HCT116 (cell line): ENCODE measurements around the gene CRYBG3. TPM values are rescaled to one million over a fixed set of nuclear protein-coding genes. Genes with fewer than 3 reads are reported as not detected.

Source experiments
- ATAC-seq: fragments of 200-7000 bp; cut with Tn5 transposase; 2 replicates; pipeline ENCODE4 v1.9.1; 2020; ENCODE audit warnings: mild to moderate bottlenecking, moderate library complexity
- BruUV-seq: library from RNA; stranded (reverse); fragments of 400-500 nt; replicated peaks from 2 replicates; lab custom pipeline; 2021; lab: Mats Ljungman, UMichigan
- CTCF ChIA-PET: fragments of 300-600 bp; sonication (Branson Sonifier 250); formaldehyde crosslinking; loops from one replicate; lab custom pipeline; 2021; ENCODE audit warnings: antibody characterized with exemption; lab: Charles Lee
- POLR2A ChIA-PET: fragments of 300-600, 350-600 bp; sonication (Branson Sonifier 250); formaldehyde crosslinking; loops from one replicate; lab custom pipeline; 2021; ENCODE audit warnings: antibody characterized with exemption; lab: Charles Lee
- RAD21 ChIA-PET, 2 experiments: fragments of 300-600 bp; sonication (Branson Sonifier 250); formaldehyde crosslinking; loops; one replicate each; lab custom pipeline; 2023; ENCODE audit warnings: low total read pairs in 2 of 2; ENCODE audit not compliant: uncharacterized antibody in 2 of 2, unreplicated experiment in 2 of 2, low non-redundant PET in 1 of 2; lab: Charles Lee
- DNase-seq: peaks from one replicate; pipeline ENCODE4 v3.0.0-alpha.2; 2010; ENCODE audit warnings: low read depth, low spot score
- H2AFZ ChIP-seq: fragments of 200-600 bp; shearing (Covaris generic), sonication (generic); 2 replicates; pipeline ENCODE4 v1.6.1; 2017; ENCODE audit warnings: low read depth, mixed run types, mixed read lengths, antibody characterized with exemption, low read length; ENCODE audit not compliant: poor library complexity, severe bottlenecking
- H3K27ac ChIP-seq: 2 replicates; pipeline ENCODE4 v1.5.1; 2012; ENCODE audit warnings: low read depth, low read length
- H3K27me3 ChIP-seq: fragments of 200-600 bp; sonication (generic); 2 replicates; pipeline ENCODE4 v1.6.1; 2016; ENCODE audit warnings: mixed run types, low read length, mixed read lengths; ENCODE audit not compliant: insufficient read depth
- H3K36me3 ChIP-seq, 2 experiments: fragments of 200-500 bp in 1 of 2; fragments of 200-600 bp in 1 of 2; sonication (Bioruptor generic) in 1 of 2; sonication (generic) in 1 of 2; 2 replicates each; pipeline versions ENCODE4 v1.5.1 to v1.6.1; 2014 to 2016; ENCODE audit warnings: low read length in 2 of 2, inconsistent platforms in 1 of 2, mixed read lengths in 1 of 2, mixed run types in 1 of 2; ENCODE audit not compliant: insufficient read depth in 2 of 2, control insufficient read depth in 1 of 2
- H3K4me1 ChIP-seq, 2 experiments: fragments of 200-600 bp in 1 of 2; sonication (generic) in 1 of 2; 2 replicates each; pipeline versions ENCODE4 v1.5.1 to v1.6.1; 2012 to 2017; ENCODE audit warnings: low read length in 2 of 2, inconsistent platforms in 1 of 2, mild to moderate bottlenecking in 1 of 2, mixed read lengths in 1 of 2, mixed run types in 1 of 2, moderate library complexity in 1 of 2; ENCODE audit not compliant: insufficient read depth in 2 of 2, control insufficient read depth in 1 of 2
- H3K4me2 ChIP-seq: fragments of 200-600 bp; sonication (generic); 2 replicates; pipeline ENCODE4 v1.6.1; 2017; ENCODE audit warnings: mixed run types, low read length, mixed read lengths
- H3K4me3 ChIP-seq, 2 experiments: fragments of 200-600 bp in 1 of 2; sonication (generic) in 1 of 2; replicated peaks in 1 of 2; 2 replicates each; pipeline ENCODE4 v1.5.1; 2011 to 2016; ENCODE audit warnings: low read length in 2 of 2, control low read depth in 1 of 2, low read depth in 1 of 2, mild to moderate bottlenecking in 1 of 2, mixed read lengths in 1 of 2, mixed run types in 1 of 2
- H3K79me2 ChIP-seq: fragments of 200-600 bp; sonication (generic); 2 replicates; pipeline ENCODE4 v1.6.1; 2017; ENCODE audit warnings: mild to moderate bottlenecking, mixed run types, low read length, moderate library complexity, mixed read lengths; ENCODE audit not compliant: insufficient read depth
- H3K9ac ChIP-seq: fragments of 200-600 bp; sonication (generic); 2 replicates; pipeline ENCODE4 v1.6.1; 2016; ENCODE audit warnings: low read length, mixed read lengths
- H3K9me2 ChIP-seq: fragments of 200-600 bp; sonication (generic), shearing (Covaris generic); 2 replicates; pipeline ENCODE4 v1.6.1; 2017; ENCODE audit warnings: mixed run types, mild to moderate bottlenecking, moderate library complexity; ENCODE audit not compliant: insufficient read depth
- H3K9me3 ChIP-seq, 2 experiments: fragments of 200-500 bp in 1 of 2; fragments of 200-600 bp in 1 of 2; sonication (Bioruptor generic) in 1 of 2; sonication (generic) in 1 of 2; 2 replicates each; pipeline ENCODE4 v1.6.1; 2014 to 2017; ENCODE audit warnings: low read length in 2 of 2, mixed read lengths in 2 of 2, inconsistent platforms in 1 of 2, low read depth in 1 of 2, mild to moderate bottlenecking in 1 of 2, mixed run types in 1 of 2, moderate library complexity in 1 of 2; ENCODE audit not compliant: control insufficient read depth in 1 of 2, insufficient read depth in 1 of 2
- H4K20me1 ChIP-seq: fragments of 200-600 bp; sonication (generic), shearing (Covaris generic); 2 replicates; pipeline ENCODE4 v1.6.1; 2017; ENCODE audit warnings: mixed run types, mild to moderate bottlenecking, moderate library complexity; ENCODE audit not compliant: insufficient read depth
- CEBPB ChIP-seq: IDR thresholded peaks from 2 replicates; pipeline ENCODE4 v1.6.1; 2012; ENCODE audit warnings: low read depth
- ELF1 ChIP-seq: IDR thresholded peaks from 2 replicates; pipeline ENCODE4 v1.6.1; 2012; ENCODE audit warnings: low read depth, borderline replicate concordance
- POLR2A ChIP-seq: IDR thresholded peaks from 2 replicates; pipeline ENCODE4 v1.7.0; 2011; ENCODE audit warnings: borderline replicate concordance; ENCODE audit not compliant: insufficient read depth, insufficient read length; ENCODE audit errors: extremely low read depth
- SIN3A ChIP-seq: IDR thresholded peaks from 2 replicates; pipeline ENCODE4 v1.6.1; 2012; ENCODE audit warnings: low read depth
- SRF ChIP-seq: IDR thresholded peaks from 2 replicates; pipeline ENCODE4 v1.6.1; 2012; ENCODE audit warnings: low read depth
- TCF7L2 ChIP-seq: IDR thresholded peaks from 2 replicates; pipeline ENCODE4 v1.7.0; 2011; ENCODE audit warnings: borderline replicate concordance, inconsistent platforms; ENCODE audit not compliant: insufficient read depth, insufficient read length; ENCODE audit errors: extremely low read depth
- ZFX ChIP-seq: fragments of 450-650 bp; IDR thresholded peaks from 2 replicates; pipeline ENCODE4 v1.6.1; 2017
- intact Hi-C: fragments of 100-400 bp; cut with micrococcal nuclease; formaldehyde crosslinking; loops from 2 replicates; pipeline ENCODE4 v1.10.0; 2022
- total RNA-seq: library from RNA; stranded (reverse); gene quantifications from one replicate; pipeline ENCODE4 v1.2.1, GENCODE V29; 2021; ENCODE audit not compliant: unreplicated experiment
- TF ChIP-seq, protein P1 (sequence below): IDR thresholded peaks from 2 replicates; pipeline ENCODE4 v1.6.1; 2012

Gene CRYBG3
- total RNA-seq, 1 experiment from 2014 or later: 7.5 TPM

DNA sequence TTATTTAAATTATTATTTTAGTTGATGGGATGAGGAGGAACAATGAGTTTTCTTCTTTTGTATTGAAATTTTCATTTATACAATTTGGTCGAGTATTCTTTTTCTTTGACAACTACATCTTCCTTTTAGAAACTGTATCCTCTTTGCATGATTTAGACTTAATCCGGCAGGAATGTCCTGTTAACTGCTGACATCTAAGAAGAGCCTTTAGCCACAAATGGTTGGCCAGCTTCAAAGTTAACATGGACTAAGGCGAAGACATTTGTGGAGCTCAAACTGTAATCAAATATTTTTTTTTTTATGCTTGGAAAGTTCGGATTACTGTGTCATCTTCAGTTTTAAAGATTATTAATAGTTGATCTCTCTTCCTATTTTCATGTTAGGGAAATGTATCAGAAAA lies 107.2 kb downstream of the CRYBG3 start:
- Histone ChIP-seq H3K9me2 (no peaks in the 10 kb centered on the region), H4K20me1 (no peaks in the 10 kb centered on the region), H3K27me3 (no peaks in the 10 kb centered on the region), H3K9ac (no peak overlapping the region), H3K4me1 (no peaks in the 10 kb centered on the region), H3K4me2 (no peak overlapping the region), H3K27ac (no peak overlapping the region), H3K4me3 (no peak overlapping the region), H3K36me3 (no peaks in the 10 kb centered on the region), H3K79me2 (no peaks in the 10 kb centered on the region), H2AFZ (no peak overlapping the region), H3K9me3 (no peaks in the 10 kb centered on the region)
- POLR2A ChIA-PET: no interaction called here
- ATAC-seq (no peak), DNase-seq (no peak)
- intact Hi-C loops: no loop called here
- RAD21 ChIA-PET: no interaction called here
- CTCF ChIA-PET: no interaction called here
- no peak for TF ChIP-seq ZFX
- no peak for TF ChIP-seq POLR2A
- TF ChIP-seq, protein P1, sequence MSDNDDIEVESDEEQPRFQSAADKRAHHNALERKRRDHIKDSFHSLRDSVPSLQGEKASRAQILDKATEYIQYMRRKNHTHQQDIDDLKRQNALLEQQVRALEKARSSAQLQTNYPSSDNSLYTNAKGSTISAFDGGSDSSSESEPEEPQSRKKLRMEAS: no peak
- no peak for TF ChIP-seq CEBPB
- no TSS peak for BruUV-seq

DNA sequence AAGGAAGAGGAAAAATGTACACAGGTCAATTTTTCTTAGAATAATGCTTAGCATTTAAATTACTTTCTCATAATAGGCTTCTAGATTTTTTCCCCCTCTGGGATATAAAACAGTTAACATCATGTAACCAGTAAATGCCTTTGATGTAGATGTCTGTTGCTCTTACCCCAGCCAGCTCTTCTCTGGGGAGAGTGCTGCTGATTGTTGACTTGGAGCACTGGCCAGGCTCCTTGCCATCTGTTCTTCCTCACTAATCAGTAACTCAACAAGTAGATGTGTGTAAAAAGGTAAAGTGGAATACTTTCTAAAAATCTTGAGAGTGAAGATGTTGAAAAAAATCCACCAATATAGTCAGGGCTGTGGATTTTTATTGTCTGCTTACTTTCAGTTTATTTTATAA lies 108.2 kb downstream of the CRYBG3 start:
- no peaks in the 10 kb centered on the region for H3K4me1 ChIP-seq
- intact Hi-C loops: no loop called here
- ChIA-PET RAD21 (no interaction called here), POLR2A (no interaction called here), CTCF (no interaction called here)
- no peaks in the 10 kb centered on the region for H3K36me3 ChIP-seq
- H3K9me2 ChIP-seq: no peaks in the 10 kb centered on the region
- H3K4me2 ChIP-seq: no peak overlapping the region
- no peaks in the 10 kb centered on the region for H3K79me2 ChIP-seq
- no peaks in the 10 kb centered on the region for H3K27me3 ChIP-seq
- no peaks in the 10 kb centered on the region for H4K20me1 ChIP-seq
- no TSS peak for BruUV-seq
- TF ChIP-seq SRF (no peak), TCF7L2 (no peak), ELF1 (no peak), SIN3A (no peak)
- no peak overlapping the region for H2AFZ ChIP-seq
- ATAC-seq (no peak), DNase-seq (no peak)
- H3K9ac ChIP-seq: no peak overlapping the region
- H3K9me3 ChIP-seq: no peaks in the 10 kb centered on the region
- H3K27ac ChIP-seq: no peak overlapping the region
- no peak overlapping the region for H3K4me3 ChIP-seq
